B cell (primary cell): ENCODE data around the gene TRIM50. TPM values are rescaled to one million over a fixed set of nuclear protein-coding genes. Genes with fewer than 3 reads are reported as not detected.

Experiments
- ATAC-seq: fragments of 200-7000 bp; cut with Tn5 transposase; one replicate; pipeline ENCODE4 v1.10.0; 2021; ENCODE audit warnings: low read depth, mild to moderate bottlenecking, moderate number of reproducible peaks, moderate library complexity
- CTCF ChIA-PET: fragments of 350-600 bp; sonication (Branson Sonifier 250); formaldehyde crosslinking; loops from one replicate; lab custom pipeline; 2021; ENCODE audit warnings: antibody characterized with exemption, inconsistent platforms; lab: Charles Lee
- POLR2A ChIA-PET: fragments of 350-600 bp; sonication (Branson Sonifier 250); formaldehyde crosslinking; loops from one replicate; lab custom pipeline; 2021; ENCODE audit warnings: antibody characterized with exemption; lab: Charles Lee
- DNase-seq: peaks from one replicate; pipeline ENCODE4 v3.0.0; 2013
- H2AFZ ChIP-seq: 2 replicates; pipeline ENCODE4 v1.6.1; 2012; ENCODE audit warnings: mild to moderate bottlenecking, low read depth, low read length; ENCODE audit not compliant: insufficient read depth, poor library complexity, severe bottlenecking
- H3K27ac ChIP-seq, 2 donors: 1 replicate in 1 of 2; 2 replicates in 1 of 2; pipeline ENCODE4 v1.5.1; 2012 to 2013; ENCODE audit warnings: low read length in 2 of 2, mild to moderate bottlenecking in 2 of 2, moderate library complexity in 1 of 2
- H3K27me3 ChIP-seq, 4 experiments: fragments of 200-600 bp in 1 of 4; sonication (generic) in 1 of 4; replicated peaks in 1 of 4; 1 replicate in 2 of 4; 2 replicates in 2 of 4; pipeline versions ENCODE4 v1.6.1 to v1.7.0; 2013 to 2016; ENCODE audit warnings: low read length in 3 of 4, mild to moderate bottlenecking in 2 of 4, mixed read lengths in 1 of 4, moderate library complexity in 1 of 4; ENCODE audit not compliant: insufficient read depth in 4 of 4, control insufficient read depth in 3 of 4; ENCODE audit errors: control extremely low read depth in 1 of 4
- H3K36me3 ChIP-seq, 2 experiments: replicated peaks in 1 of 2; 1 replicate in 1 of 2; 2 replicates in 1 of 2; pipeline versions ENCODE4 v1.6.1 to v1.7.1; 2013; ENCODE audit warnings: low read length in 1 of 2; ENCODE audit not compliant: insufficient read depth in 2 of 2, control insufficient read depth in 1 of 2; ENCODE audit errors: control extremely low read depth in 1 of 2, extremely low read depth in 1 of 2
- H3K4me1 ChIP-seq, 2 donors: fragments of 200-600 bp in 1 of 2; sonication (generic) in 1 of 2; 1 replicate in 1 of 2; 2 replicates in 1 of 2; pipeline versions ENCODE4 v1.5.1 to v1.6.1; 2013 to 2017; ENCODE audit warnings: low read length in 2 of 2; ENCODE audit not compliant: control insufficient read depth in 2 of 2, insufficient read depth in 2 of 2
- H3K4me2 ChIP-seq: replicated peaks from 2 replicates; pipeline ENCODE3; 2012; ENCODE audit warnings: mild to moderate bottlenecking, low read depth, low read length; ENCODE audit not compliant: poor library complexity, severe bottlenecking
- H3K4me3 ChIP-seq, 5 experiments: fragments of 200-600 bp in 1 of 5; sonication (generic) in 1 of 5; 1 replicate in 3 of 5; 2 replicates in 2 of 5; pipeline versions ENCODE4 v1.5.1 to v1.7.0; 2011 to 2016; ENCODE audit warnings: low read length in 4 of 5, mild to moderate bottlenecking in 4 of 5, low read depth in 2 of 5, control low read depth in 1 of 5, moderate library complexity in 1 of 5; ENCODE audit not compliant: insufficient read depth in 1 of 5; ENCODE audit errors: control extremely low read depth in 1 of 5, extremely low read depth in 1 of 5
- H3K79me2 ChIP-seq: fragments of 200-600 bp; sonication (generic); one replicate; pipeline ENCODE4 v1.6.0; 2016; ENCODE audit warnings: low read length; ENCODE audit not compliant: control insufficient read depth, insufficient read depth
- H3K9ac ChIP-seq: fragments of 200-600 bp; sonication (generic); 2 replicates; pipeline ENCODE4 v1.6.1; 2017; ENCODE audit warnings: mild to moderate bottlenecking, low read length, moderate library complexity
- H3K9me3 ChIP-seq, 3 donors: one replicate each; pipeline versions ENCODE4 v1.6.1 to v1.7.1; 2013; ENCODE audit warnings: low read length in 2 of 3; ENCODE audit not compliant: control insufficient read depth in 2 of 3, insufficient read depth in 1 of 3; ENCODE audit errors: control extremely low read depth in 1 of 3
- H4K20me1 ChIP-seq: 2 replicates; pipeline ENCODE4 v1.6.0; 2012; ENCODE audit warnings: mild to moderate bottlenecking, low read length; ENCODE audit not compliant: insufficient read depth, control insufficient read depth, poor library complexity, severe bottlenecking
- H3K27ac Mint-ChIP-seq: one replicate; pipeline ENCODE4 v1.8.0; 2021; ENCODE audit warnings: mixed read lengths
- H3K27me3 Mint-ChIP-seq: one replicate; pipeline ENCODE4 v1.8.0; 2021; ENCODE audit warnings: mixed read lengths
- H3K4me1 Mint-ChIP-seq: one replicate; pipeline ENCODE4 v1.8.0; 2021; ENCODE audit warnings: mixed read lengths
- H3K4me3 Mint-ChIP-seq: one replicate; pipeline ENCODE4 v1.8.0; 2021; ENCODE audit warnings: mixed read lengths
- H3K9me3 Mint-ChIP-seq: one replicate; pipeline ENCODE4 v1.8.0; 2022; ENCODE audit warnings: mixed read lengths; ENCODE audit not compliant: insufficient read depth
- EZH2 ChIP-seq: IDR thresholded peaks from 2 replicates; pipeline ENCODE4 v1.6.1; 2012; ENCODE audit warnings: borderline replicate concordance, low read depth, mild to moderate bottlenecking, moderate library complexity, low read length; ENCODE audit not compliant: insufficient read depth, poor library complexity, severe bottlenecking
- WGBS: methylation state at CpG from one replicate; pipeline ENCODE4 v1.1.5; 2013; ENCODE audit warnings: missing lambda C conversion rate; ENCODE audit not compliant: insufficient coverage; 5-methylcytosine and 5-hydroxymethylcytosine counted together
- intact Hi-C: fragments of 100-400 bp; cut with micrococcal nuclease; formaldehyde crosslinking; loops from one replicate; pipeline ENCODE4 v1.10.0; 2022
- polyA plus RNA-seq: library from polyadenylated mRNA; depleted of rRNA; stranded (reverse); fragments of >200 nt; gene quantifications from 2 replicates; pipeline ENCODE4 v1.2.3, GENCODE V29; 2012
- total RNA-seq, 2 donors: library from RNA; stranded (reverse); fragments of 120-200 nt in 1 of 2; gene quantifications; 1 replicate in 1 of 2; 2 replicates in 1 of 2; pipeline versions ENCODE4 v1.2.3 to v1.2.4, GENCODE V29; 2013 to 2022
- TF ChIP-seq, protein P1 (sequence below): fragments of 200-600 bp; IDR thresholded peaks from one replicate; pipeline ENCODE4 v1.8.0; 2022; ENCODE audit warnings: antibody characterized with exemption, mild to moderate bottlenecking

TRIM50 gene
- total and polyA plus RNA-seq, 2 donors (not counting 1 experiment from before 2014, with no cell fraction given), result not detected

DNA sequence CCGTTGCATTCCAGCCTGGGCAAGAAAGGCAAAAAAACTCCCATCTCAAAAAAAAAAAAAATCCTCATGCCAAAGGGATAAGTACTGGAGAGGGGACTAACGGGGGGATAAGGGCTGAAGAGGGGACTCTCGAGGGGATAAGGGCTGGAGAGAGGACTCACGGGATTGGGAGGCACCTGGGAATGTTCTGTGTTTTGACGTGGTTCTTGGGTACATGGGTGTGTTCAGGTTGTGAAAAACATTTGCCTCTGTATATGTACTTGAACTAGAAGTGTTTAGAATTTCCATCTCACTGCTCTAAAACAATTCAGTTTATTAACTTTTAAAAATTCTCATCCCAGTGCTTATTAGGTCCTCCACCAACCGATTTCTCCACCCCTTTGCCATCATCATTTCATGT is 4.6 kb upstream of the TRIM50 start:
- H4K20me1 ChIP-seq, result no peaks in the 10 kb centered on the region
- no peak for TF ChIP-seq EZH2
- TF ChIP-seq, protein P1, sequence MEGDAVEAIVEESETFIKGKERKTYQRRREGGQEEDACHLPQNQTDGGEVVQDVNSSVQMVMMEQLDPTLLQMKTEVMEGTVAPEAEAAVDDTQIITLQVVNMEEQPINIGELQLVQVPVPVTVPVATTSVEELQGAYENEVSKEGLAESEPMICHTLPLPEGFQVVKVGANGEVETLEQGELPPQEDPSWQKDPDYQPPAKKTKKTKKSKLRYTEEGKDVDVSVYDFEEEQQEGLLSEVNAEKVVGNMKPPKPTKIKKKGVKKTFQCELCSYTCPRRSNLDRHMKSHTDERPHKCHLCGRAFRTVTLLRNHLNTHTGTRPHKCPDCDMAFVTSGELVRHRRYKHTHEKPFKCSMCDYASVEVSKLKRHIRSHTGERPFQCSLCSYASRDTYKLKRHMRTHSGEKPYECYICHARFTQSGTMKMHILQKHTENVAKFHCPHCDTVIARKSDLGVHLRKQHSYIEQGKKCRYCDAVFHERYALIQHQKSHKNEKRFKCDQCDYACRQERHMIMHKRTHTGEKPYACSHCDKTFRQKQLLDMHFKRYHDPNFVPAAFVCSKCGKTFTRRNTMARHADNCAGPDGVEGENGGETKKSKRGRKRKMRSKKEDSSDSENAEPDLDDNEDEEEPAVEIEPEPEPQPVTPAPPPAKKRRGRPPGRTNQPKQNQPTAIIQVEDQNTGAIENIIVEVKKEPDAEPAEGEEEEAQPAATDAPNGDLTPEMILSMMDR, result no peak
- ChIA-PET CTCF (interaction anchor here (0.7 to 0.9 kb wide), 2 partner anchors 8 to 209 kb away, joined by 3 read pairs; no protein-coding TSS in a partner anchor), POLR2A (no interaction called here)
- no peaks in the 10 kb centered on the region for H3K36me3 ChIP-seq
- no peaks in the 10 kb centered on the region for H3K27me3 ChIP-seq
- Mint-ChIP-seq H3K27ac (no peak overlapping the region), H3K9me3 (no peaks in the 10 kb centered on the region), H3K4me3 (no peak overlapping the region), H3K4me1 (no peaks in the 10 kb centered on the region), H3K27me3 (peaks cover 4% of the 10 kb centered on the region)
- H3K27ac ChIP-seq, result no peak overlapping the region
- no peaks in the 10 kb centered on the region for H3K79me2 ChIP-seq
- H3K9me3 ChIP-seq, result peaks cover 0 to 5% (median 0%) of the 10 kb centered on the region in 3 donors
- no peak overlapping the region for H3K9ac ChIP-seq
- 78% methylated on average over 4 of the region's 6 CpGs for WGBS
- no peak for DNase-seq
- H3K4me3 ChIP-seq, result no peak overlapping the region
- no peak overlapping the region for H2AFZ ChIP-seq
- no peak for ATAC-seq
- intact Hi-C loops, result no loop called here
- no peaks in the 10 kb centered on the region for H3K4me1 ChIP-seq
- H3K4me2 ChIP-seq, result no peak overlapping the region

- peaks cover 0 to 5% (median 0%) of the 10 kb centered on the region in 3 donors for H3K9me3 ChIP-seq
- Mint-ChIP-seq H3K4me3 (no peak overlapping the region), H3K9me3 (no peaks in the 10 kb centered on the region), H3K4me1 (no peaks in the 10 kb centered on the region), H3K27ac (no peak overlapping the region), H3K27me3 (peaks cover 4% of the 10 kb centered on the region)
- H2AFZ ChIP-seq, result no peak overlapping the region
- H3K9ac ChIP-seq, result no peak overlapping the region
- TF ChIP-seq, protein P1, result no peak
- TF ChIP-seq EZH2, result no peak
- no peaks in the 10 kb centered on the region for H3K79me2 ChIP-seq
- POLR2A ChIA-PET, result no interaction called here
- WGBS, result 91% methylated on average over 5 of the region's 6 CpGs
- DNase-seq, result no peak
- no peak overlapping the region for H3K4me2 ChIP-seq
- no peaks in the 10 kb centered on the region for H3K4me1 ChIP-seq
- no peaks in the 10 kb centered on the region for H3K36me3 ChIP-seq
- no peaks in the 10 kb centered on the region for H3K27me3 ChIP-seq
- no peak overlapping the region for H3K4me3 ChIP-seq
- intact Hi-C loops, result no loop called here
- H4K20me1 ChIP-seq, result no peaks in the 10 kb centered on the region
- CTCF ChIA-PET, result no interaction called here
- ATAC-seq, result no peak
- no peak overlapping the region for H3K27ac ChIP-seq
These were observed 2.9 kb upstream of the TRIM50 start for GRCh38 chr7:73330772-73331171.
